HEK293T (cell line): ENCODE data around the gene GRIK4.
"Not testable (repeated sequence)": the region's sequence is repeated elsewhere in the genome, so short reads cannot be mapped to it uniquely, and the experiment has no call there.

Experiments used
- CTCF ChIA-PET: fragments of 350-600 bp; formaldehyde crosslinking; extraction: SDS; loops from one replicate; lab custom pipeline; 2021; ENCODE audit warnings: antibody characterized with exemption, inconsistent platforms; lab: Yijun Ruan, JAX
- POLR2A ChIA-PET: fragments of 350-600 bp; formaldehyde crosslinking; extraction: SDS; loops from one replicate; lab custom pipeline; 2020; ENCODE audit warnings: antibody characterized with exemption, inconsistent platforms; lab: Yijun Ruan, JAX
- DNase-seq: peaks from one replicate; pipeline ENCODE4 v3.0.0; 2012; ENCODE audit warnings: mixed read lengths; ENCODE audit errors: extremely low spot score
- ARNT ChIP-seq: fragments of 450-650 bp; IDR thresholded peaks from 2 replicates; pipeline ENCODE4 v1.6.1; 2017; ENCODE audit warnings: mild to moderate bottlenecking
- BHLHE40 ChIP-seq: fragments of 450-650 bp; IDR thresholded peaks from 2 replicates; pipeline ENCODE4 v1.6.1; 2016; ENCODE audit warnings: mild to moderate bottlenecking, moderate library complexity, borderline replicate concordance
- CTBP1 ChIP-seq: fragments of 450-650 bp; IDR thresholded peaks from 2 replicates; pipeline ENCODE4 v1.6.1; 2016; ENCODE audit warnings: borderline replicate concordance
- ELF4 ChIP-seq: fragments of 450-650 bp; IDR thresholded peaks from 2 replicates; pipeline ENCODE4 v1.6.1; 2017; ENCODE audit warnings: antibody characterized with exemption
- FOXA1 ChIP-seq: fragments of 450-650 bp; IDR thresholded peaks from 2 replicates; pipeline ENCODE4 v1.6.1; 2016; ENCODE audit warnings: mild to moderate bottlenecking
- FOXK2 ChIP-seq: fragments of 450-650 bp; IDR thresholded peaks from 2 replicates; pipeline ENCODE4 v1.6.1; 2016; ENCODE audit warnings: mild to moderate bottlenecking
- FOXM1 ChIP-seq: fragments of 450-650 bp; IDR thresholded peaks from 2 replicates; pipeline ENCODE4 v1.6.1; 2017; ENCODE audit warnings: mild to moderate bottlenecking, borderline replicate concordance
- HDGF ChIP-seq: fragments of 450-650 bp; IDR thresholded peaks from 2 replicates; pipeline ENCODE4 v1.6.1; 2017; ENCODE audit warnings: antibody characterized with exemption, borderline replicate concordance
- L3MBTL2 ChIP-seq: fragments of 450-650 bp; conservative IDR thresholded peaks from 2 replicates; pipeline ENCODE4 v1.6.1; 2016; ENCODE audit warnings: mild to moderate bottlenecking
- LEF1 ChIP-seq: fragments of 450-650 bp; IDR thresholded peaks from 2 replicates; pipeline ENCODE4 v1.6.1; 2017; ENCODE audit warnings: mild to moderate bottlenecking, borderline replicate concordance
- NFRKB ChIP-seq: fragments of 450-650 bp; IDR thresholded peaks from 2 replicates; pipeline ENCODE4 v1.6.1; 2016; ENCODE audit warnings: mild to moderate bottlenecking, moderate library complexity
- PKNOX1 ChIP-seq: fragments of 450-650 bp; IDR thresholded peaks from 2 replicates; pipeline ENCODE4 v1.6.1; 2016
- SP1 ChIP-seq: fragments of 450-650 bp; IDR thresholded peaks from 2 replicates; pipeline ENCODE4 v1.6.1; 2017
- SUZ12 ChIP-seq: fragments of 450-650 bp; IDR thresholded peaks from 2 replicates; pipeline ENCODE4 v1.6.1; 2016; ENCODE audit warnings: mild to moderate bottlenecking
- TARDBP ChIP-seq: fragments of 450-650 bp; IDR thresholded peaks from 2 replicates; pipeline ENCODE4 v1.6.1; 2016
- ZNF384 ChIP-seq: fragments of 450-650 bp; IDR thresholded peaks from 2 replicates; pipeline ENCODE4 v1.6.1; 2016

The GRIK4 gene

GRCh38 chr11:121004206-121004840 lies 492.8 kb downstream of the GRIK4 start:
- POLR2A ChIA-PET = no interaction called here
- no peak for TF ChIP-seq PKNOX1
- no peak for TF ChIP-seq HDGF
- CTCF ChIA-PET = no interaction called here
- no peak for DNase-seq

GRCh38 chr11:121006922-121007321 lies 495.4 kb downstream of the GRIK4 start:
- DNase-seq = no peak
- no peak for TF ChIP-seq SP1
- ChIA-PET POLR2A (no interaction called here), CTCF (no interaction called here)

GRCh38 chr11:121008551-121008950 lies 497.0 kb downstream of the GRIK4 start:
- ChIA-PET POLR2A (no interaction called here), CTCF (no interaction called here)
- no peak for TF ChIP-seq ARNT
- TF ChIP-seq FOXA1 = no peak
- no peak for TF ChIP-seq PKNOX1
- TF ChIP-seq ZNF384 = no peak
- TF ChIP-seq SP1 = no peak
- TF ChIP-seq L3MBTL2 = no peak
- TF ChIP-seq NFRKB = no peak
- no peak for TF ChIP-seq SUZ12
- DNase-seq = no peak

GRCh38 chr11:121012091-121012490 lies 500.5 kb downstream of the GRIK4 start:
- ChIA-PET CTCF (no interaction called here), POLR2A (no interaction called here)
- no peak for DNase-seq
- no peak for TF ChIP-seq ELF4
- TF ChIP-seq SUZ12 = no peak
- no peak for TF ChIP-seq FOXK2
- no peak for TF ChIP-seq HDGF
- TF ChIP-seq L3MBTL2 = no peak
- TF ChIP-seq FOXA1 = no peak
- TF ChIP-seq BHLHE40 = no peak
- TF ChIP-seq SP1 = no peak
- TF ChIP-seq FOXM1 = no peak
- no peak for TF ChIP-seq ZNF384
- TF ChIP-seq TARDBP = no peak
- no peak for TF ChIP-seq CTBP1
- no peak for TF ChIP-seq PKNOX1

GRCh38 chr11:121018746-121019145 lies 507.2 kb downstream of the GRIK4 start:
- CTCF ChIA-PET = interaction anchor here (1.0 kb wide), 1 partner anchor 176 kb away, joined by 3 read pairs; no protein-coding TSS in a partner anchor
- TF ChIP-seq SUZ12 (no peak), SP1 (no peak), PKNOX1 (no peak), FOXA1 (no peak), L3MBTL2 (no peak), FOXM1 (no peak), BHLHE40 (no peak), HDGF (no peak), TARDBP (no peak), CTBP1 (no peak), ARNT (no peak), NFRKB (no peak), ZNF384 (no peak), LEF1 (no peak), FOXK2 (no peak), ELF4 (no peak)
- no peak for DNase-seq
- POLR2A ChIA-PET = no interaction called here

GRCh38 chr11:121021718-121022117 lies 510.2 kb downstream of the GRIK4 start:
- CTCF ChIA-PET, POLR2A ChIA-PET, DNase-seq: not testable (repeated sequence)
